ENCODE measurements around the gene PPP1R1A.
A peak's percentile ranks its signal among the peaks of the same experiment; 100 is the strongest.

The PPP1R1A gene

DNA sequence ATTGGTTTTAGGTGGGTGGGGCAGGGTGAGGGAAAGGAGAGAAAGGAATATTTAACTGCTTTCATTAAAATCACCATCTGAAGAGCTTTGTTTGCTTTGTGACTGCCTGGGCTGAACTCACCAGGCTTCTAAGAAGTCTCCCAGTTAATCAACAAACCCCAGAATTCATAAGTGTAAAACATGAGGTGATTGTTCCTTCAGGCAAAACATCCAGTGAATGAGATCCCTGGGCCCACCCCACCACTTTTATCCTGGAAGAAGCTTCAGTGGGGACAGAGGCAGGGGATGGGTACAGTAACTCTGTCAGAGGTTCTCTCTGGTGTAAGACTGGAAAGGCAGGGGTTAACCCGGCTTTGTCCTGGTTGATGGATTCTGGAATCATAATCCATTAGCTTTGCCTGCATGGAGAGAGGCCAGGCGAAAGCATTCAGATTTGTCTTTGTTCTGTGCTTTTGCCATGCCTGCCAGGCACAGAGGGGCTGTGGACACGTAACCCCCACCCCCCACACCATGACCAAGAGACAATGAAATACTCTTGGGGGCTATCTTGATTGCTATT is 22.4 kb downstream of the PPP1R1A start:
- no peaks in the 10 kb centered on the region for H3K27me3 Mint-ChIP-seq
- no peak for ATAC-seq
- no peaks in the 10 kb centered on the region for H3K9me3 Mint-ChIP-seq

DNA sequence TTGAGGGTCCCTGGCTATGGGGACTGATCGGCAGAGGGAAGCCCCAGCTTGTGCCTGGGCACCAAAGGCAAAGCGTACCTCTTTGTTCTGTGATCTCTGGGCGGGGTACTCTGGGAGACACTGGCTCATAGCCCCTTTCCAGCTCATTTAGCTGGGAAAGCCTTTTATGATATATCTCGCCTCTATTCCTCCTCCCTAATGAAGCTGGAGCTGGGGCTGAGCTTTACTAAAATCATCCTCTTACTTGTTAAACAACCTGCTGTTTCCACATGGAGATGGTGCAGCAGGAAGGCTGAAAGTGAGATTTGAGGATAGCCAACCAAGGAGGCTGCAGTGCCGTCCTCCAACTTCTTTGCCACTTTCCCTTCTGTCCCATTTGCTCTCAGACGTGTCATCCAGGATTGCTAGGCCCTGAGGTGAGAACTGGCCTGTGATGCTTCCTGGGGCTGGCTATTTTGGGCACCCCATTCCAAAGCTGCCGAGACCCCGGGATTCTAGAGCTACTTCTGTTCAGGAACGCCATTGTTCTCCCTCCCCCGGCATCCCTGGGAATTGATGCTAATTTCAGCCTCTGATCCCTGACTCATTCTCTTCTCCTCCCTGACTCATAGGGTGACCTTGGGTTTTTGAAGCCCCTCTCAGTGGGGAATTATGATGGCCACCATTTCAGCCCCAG is 23.0 kb downstream of the PPP1R1A start:
- H3K27ac Mint-ChIP-seq, result peak overlapping the region in 1 of 2 donors; percentile 69
- no peaks in the 10 kb centered on the region for H3K27me3 Mint-ChIP-seq
- H3K4me3 Mint-ChIP-seq, result no peak overlapping the region
- DNase-seq, result no peak
- peaks cover 21% of the 10 kb centered on the region for H3K4me1 Mint-ChIP-seq
- H3K9me3 Mint-ChIP-seq, result no peaks in the 10 kb centered on the region
- ATAC-seq, result no peak

More for the DNA sequence above, 22.4 kb downstream of the PPP1R1A start:
- no peak for DNase-seq
- H3K4me1 Mint-ChIP-seq, result peaks cover 15% of the 10 kb centered on the region
- no peak overlapping the region for H3K4me3 Mint-ChIP-seq
- H3K27ac Mint-ChIP-seq, result peak overlapping the region in 1 of 2 donors; percentile 69

DNA sequence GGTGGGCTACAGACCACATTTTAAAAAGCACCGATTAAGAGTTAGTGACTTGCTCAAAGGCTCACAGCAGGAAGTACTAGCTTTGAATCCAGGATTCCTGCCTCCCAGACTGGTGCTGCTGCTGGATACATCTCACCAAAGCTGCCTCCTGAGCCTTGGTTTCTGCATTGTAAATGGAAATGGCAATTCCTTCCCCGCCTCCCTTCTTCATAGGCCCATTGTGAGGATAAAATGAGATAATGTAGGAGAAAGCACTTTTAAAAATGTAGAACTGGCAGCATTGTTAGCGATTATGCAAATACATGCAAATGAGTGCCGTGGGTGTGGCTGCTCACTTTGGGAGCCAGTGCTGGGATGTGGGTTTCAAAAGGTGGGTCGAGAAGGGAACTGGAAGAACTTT is 23.7 kb downstream of the PPP1R1A start:
- no peaks in the 10 kb centered on the region for H3K9me3 Mint-ChIP-seq
- no peak overlapping the region for H3K4me3 Mint-ChIP-seq
- no peak for DNase-seq
- H3K27me3 Mint-ChIP-seq, result no peaks in the 10 kb centered on the region
- H3K4me1 Mint-ChIP-seq, result peaks cover 28% of the 10 kb centered on the region
- no peak overlapping the region for H3K27ac Mint-ChIP-seq
- ATAC-seq, result no peak

DNA sequence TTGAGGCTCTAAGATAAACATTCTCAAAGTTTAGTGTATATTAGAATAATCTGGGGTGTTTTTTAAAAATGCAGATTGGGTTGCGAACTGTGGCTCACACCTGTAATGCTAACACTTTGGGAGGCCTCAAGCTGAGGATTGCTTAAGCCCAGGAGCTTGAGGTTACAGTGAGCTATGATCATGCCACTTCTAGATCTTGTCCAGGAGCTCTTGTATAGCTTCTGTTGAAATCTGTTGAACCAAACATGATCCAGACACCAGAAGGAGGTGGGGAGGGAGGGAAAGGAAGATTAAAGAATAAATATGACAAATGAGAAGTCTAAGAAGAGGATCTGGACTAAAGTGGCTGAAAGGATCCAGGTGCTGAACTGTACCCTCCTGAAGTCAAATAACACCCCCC is 24.7 kb downstream of the PPP1R1A start:
- Mint-ChIP-seq H3K4me3 (no peak overlapping the region), H3K27me3 (no peaks in the 10 kb centered on the region), H3K4me1 (peaks cover 33% of the 10 kb centered on the region), H3K9me3 (no peaks in the 10 kb centered on the region), H3K27ac (no peak overlapping the region)
- ATAC-seq (no peak), DNase-seq (no peak)

DNA sequence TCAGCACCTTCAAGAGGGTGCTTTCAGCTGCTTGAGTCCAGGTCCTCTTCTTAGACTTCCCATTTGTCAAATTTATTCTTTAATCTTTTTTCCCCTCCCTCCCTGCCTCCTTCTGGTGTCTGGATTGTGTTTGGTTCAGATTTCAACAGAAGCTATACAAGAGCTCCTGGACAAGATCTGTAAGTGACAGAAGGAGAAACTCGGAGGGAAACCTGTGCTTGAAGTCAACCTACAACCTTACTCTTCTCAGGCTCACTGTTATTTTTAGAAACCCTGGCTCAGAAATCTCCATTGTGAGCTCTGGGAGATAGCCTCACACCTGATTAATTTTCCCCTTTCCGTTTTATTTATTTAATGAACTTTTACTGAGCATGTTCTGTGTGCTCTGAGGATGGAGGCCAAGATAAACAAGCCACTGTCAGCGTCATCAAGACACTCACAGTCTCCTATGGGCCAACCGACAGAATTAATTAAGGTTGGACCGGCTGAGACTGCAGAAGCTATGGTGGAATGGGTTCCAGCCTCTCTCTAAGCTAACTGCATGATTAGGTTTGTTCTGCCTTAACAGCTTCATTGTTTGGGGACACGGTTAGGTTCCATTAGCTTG is 25.6 kb downstream of the PPP1R1A start:
- ATAC-seq, result no peak
- no peak overlapping the region for H3K4me3 Mint-ChIP-seq
- H3K27me3 Mint-ChIP-seq, result no peaks in the 10 kb centered on the region
- no peak overlapping the region for H3K27ac Mint-ChIP-seq
- H3K9me3 Mint-ChIP-seq, result no peaks in the 10 kb centered on the region
- H3K4me1 Mint-ChIP-seq, result peaks cover 33% of the 10 kb centered on the region
- no peak for DNase-seq

DNA sequence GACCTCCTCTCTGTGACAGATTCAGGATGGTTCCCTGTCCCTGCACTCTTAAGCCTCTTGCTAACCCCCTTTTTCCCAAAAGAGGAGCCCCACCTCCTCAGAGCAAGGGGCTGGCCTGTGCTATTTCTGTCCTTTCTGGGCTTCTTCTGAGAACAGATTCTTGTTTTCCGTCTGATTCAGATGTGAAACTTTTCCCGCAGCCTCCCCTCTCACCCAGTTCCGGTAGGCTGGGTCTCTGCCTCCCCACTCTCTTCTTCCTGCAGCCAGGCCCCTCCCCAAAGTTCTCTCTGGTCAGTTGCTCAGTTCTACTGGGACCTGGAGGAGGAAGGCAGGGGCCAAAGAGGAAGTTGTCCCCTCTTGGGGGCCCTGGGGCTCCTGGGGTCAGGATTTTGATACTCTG is 27.3 kb downstream of the PPP1R1A start:
- DNase-seq, result no peak
- Mint-ChIP-seq H3K27ac (peak overlapping the region; percentile 88 to 96), H3K4me3 (peak overlapping the region; percentile 76 to 88), H3K4me1 (peaks cover 33% of the 10 kb centered on the region), H3K9me3 (no peaks in the 10 kb centered on the region), H3K27me3 (no peaks in the 10 kb centered on the region)
- no peak for ATAC-seq

DNA sequence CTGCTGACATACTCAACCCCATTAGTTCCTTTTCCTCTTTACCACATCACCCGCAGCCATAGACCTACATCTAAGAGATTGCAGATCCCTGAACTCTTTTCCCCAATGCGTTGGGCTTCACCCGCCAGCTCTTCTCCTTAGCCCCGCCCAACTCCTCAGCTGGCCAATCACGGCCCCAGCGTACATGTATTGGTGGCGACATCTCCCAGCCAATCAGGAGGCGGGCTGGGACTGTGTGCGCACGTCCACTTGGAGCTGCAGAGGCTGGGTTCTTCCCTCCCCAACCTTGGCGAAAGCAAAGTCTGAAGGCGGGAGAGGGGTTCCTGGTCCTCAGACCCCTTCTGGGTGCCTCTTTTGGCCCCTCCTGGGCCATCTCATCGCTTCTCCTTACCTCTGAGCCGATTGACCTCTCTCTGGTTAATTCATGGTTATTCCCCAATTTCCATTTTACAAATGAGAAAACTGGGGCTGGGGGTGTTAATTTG is 28.0 kb downstream of the PPP1R1A start:
- no peaks in the 10 kb centered on the region for H3K27me3 Mint-ChIP-seq
- peak; percentile 100 for ATAC-seq
- DNase-seq, result peak; percentile 77 to 89
- H3K9me3 Mint-ChIP-seq, result no peaks in the 10 kb centered on the region
- H3K27ac Mint-ChIP-seq, result peak overlapping the region; percentile 88 to 96
- H3K4me1 Mint-ChIP-seq, result peaks cover 33% of the 10 kb centered on the region
- peak overlapping the region; percentile 76 to 88 for H3K4me3 Mint-ChIP-seq

DNA sequence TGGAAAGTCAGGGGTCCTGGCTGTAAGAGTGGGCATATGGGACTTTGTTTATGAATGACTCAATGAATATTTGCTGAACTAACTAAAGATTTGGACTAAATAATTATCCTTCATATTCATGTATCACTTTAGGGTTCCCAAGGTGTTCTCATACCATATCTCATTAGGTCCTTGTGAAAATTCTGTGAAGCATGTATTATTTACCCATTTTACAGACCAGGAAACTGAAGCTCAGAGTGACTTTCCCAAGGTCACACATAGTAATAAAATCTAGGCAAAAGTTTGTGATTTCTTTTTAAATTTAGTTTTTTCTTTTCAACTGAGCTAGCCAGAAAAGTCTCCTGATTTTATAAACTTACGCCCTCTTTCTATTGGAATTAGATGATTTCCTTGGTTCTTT is 29.7 kb downstream of the PPP1R1A start:
- H3K27ac Mint-ChIP-seq, result no peak overlapping the region
- ATAC-seq (no peak), DNase-seq (no peak)
- H3K27me3 Mint-ChIP-seq, result no peaks in the 10 kb centered on the region
- no peaks in the 10 kb centered on the region for H3K9me3 Mint-ChIP-seq
- peaks cover 33% of the 10 kb centered on the region for H3K4me1 Mint-ChIP-seq
- H3K4me3 Mint-ChIP-seq, result no peak overlapping the region

DNA sequence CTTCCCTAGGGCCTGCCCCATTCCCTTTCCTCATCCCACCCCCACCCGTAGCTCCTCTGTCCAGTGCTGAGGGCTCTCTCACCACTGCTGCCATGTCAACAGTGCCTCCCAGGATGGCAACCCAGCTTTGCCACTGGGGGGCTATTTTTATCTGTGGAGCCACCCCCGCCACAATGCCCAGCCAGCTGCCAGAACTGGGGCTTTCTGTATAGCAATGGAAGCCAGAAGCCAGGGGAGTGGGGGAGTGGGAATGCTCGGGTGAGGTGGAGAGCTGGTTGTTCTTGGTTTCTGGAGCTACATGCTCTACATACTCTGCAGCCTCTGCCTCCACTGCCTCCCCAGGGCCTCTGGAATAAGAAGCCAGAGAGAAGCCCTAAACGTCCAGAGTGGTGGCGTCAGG is 30.1 kb downstream of the PPP1R1A start:
- Mint-ChIP-seq H3K4me1 (peaks cover 33% of the 10 kb centered on the region), H3K27ac (no peak overlapping the region), H3K4me3 (no peak overlapping the region), H3K27me3 (no peaks in the 10 kb centered on the region), H3K9me3 (no peaks in the 10 kb centered on the region)
- DNase-seq, result no peak
- ATAC-seq, result no peak

DNA sequence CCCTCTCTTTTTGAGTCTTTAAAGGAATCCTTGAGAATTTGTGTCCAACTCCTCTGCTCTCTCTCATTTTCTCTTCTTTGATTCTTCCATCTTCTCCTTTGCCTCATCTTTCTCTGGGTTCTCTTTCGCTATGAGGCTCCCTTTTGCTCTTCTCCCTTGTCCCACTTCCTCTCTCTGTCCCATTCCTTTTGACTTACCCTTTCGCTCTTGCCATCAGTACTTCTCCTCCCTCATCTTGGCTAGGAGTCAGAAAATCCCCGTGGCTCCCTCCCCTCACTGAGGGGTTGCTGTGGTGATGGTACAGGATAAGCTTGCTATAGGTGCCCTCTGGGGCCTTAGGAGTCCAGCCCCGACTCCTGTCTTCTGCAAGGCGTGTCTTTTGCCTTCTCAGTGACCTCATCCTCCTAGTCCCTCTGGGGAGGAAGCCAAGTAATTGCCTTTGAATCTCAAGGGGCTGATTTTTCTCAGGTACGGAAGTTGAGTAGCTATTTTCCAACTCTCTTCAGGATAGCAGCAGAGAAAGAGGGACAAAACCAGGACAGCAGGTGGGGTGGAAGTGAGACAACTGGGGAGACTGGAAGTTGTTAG is 32.7 kb downstream of the PPP1R1A start:
- H3K27ac Mint-ChIP-seq, result no peak overlapping the region
- DNase-seq, result no peak
- no peak for ATAC-seq
- H3K4me3 Mint-ChIP-seq, result no peak overlapping the region
- H3K4me1 Mint-ChIP-seq, result peaks cover 25% of the 10 kb centered on the region
- no peaks in the 10 kb centered on the region for H3K9me3 Mint-ChIP-seq
- H3K27me3 Mint-ChIP-seq, result peaks cover 6% of the 10 kb centered on the region

DNA sequence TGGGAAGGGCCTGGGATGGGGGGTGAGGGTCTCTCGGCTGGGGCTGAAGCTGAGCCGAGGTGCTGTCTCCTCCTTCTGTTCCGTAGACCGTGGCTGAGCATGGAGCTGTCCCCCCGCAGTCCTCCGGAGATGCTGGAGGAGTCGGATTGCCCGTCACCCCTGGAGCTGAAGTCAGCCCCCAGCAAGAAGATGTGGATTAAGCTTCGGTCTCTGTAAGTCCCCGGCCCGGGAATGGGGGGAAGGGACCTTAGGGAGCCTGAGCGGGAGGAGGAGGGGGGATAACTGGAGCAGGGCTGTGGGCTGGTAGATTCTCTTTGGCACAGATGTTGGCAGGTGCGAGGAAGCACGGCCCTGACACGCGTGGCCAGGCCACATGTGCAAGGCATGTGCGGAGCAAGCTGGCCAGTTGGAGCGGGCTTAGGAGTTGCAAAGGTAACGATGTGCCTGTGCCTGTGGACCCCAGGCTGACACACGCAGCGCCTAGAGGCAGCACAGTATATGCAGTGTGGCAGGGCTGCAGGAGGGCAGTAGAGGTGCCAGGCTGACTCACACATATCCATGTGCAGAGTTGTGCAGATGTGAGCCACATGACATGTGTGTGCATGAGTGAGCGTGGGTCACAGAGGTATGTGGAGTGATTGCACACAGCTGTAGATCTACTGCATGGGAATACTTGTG is 38.5 kb downstream of the PPP1R1A start:
- Mint-ChIP-seq H3K4me1 (peaks cover 56% of the 10 kb centered on the region), H3K4me3 (peak overlapping the region; percentile 84 to 90), H3K27me3 (peaks cover 22% of the 10 kb centered on the region), H3K27ac (peak overlapping the region in 1 of 2 donors; percentile 79), H3K9me3 (no peaks in the 10 kb centered on the region)
- ATAC-seq (peak; percentile 82), DNase-seq (peak; percentile 36 to 42)

DNA sequence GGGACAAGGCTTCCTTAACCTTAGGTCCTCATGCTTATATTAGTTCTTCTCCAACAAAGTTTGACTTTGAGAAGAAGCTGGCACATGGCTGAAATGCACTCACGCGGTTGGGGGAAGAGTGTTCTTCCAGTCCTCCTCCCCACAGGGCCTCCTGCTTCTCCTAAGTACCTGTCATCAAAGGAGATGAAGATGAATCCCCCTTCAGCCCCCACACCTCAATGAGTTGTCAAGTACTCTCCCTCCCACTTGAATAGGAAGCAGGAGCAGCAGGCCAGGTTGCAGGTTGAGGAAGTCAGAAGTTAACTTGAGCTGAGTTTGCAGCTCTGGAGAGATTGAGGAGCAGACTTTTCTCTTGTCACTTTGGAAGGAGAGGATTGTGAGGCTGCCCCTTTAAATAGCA is 41.9 kb downstream of the PPP1R1A start:
- DNase-seq (no peak), ATAC-seq (no peak)
- Mint-ChIP-seq H3K4me3 (no peak overlapping the region), H3K27ac (no peak overlapping the region), H3K4me1 (peaks cover 54% of the 10 kb centered on the region), H3K9me3 (no peaks in the 10 kb centered on the region), H3K27me3 (peaks cover 22% of the 10 kb centered on the region)

DNA sequence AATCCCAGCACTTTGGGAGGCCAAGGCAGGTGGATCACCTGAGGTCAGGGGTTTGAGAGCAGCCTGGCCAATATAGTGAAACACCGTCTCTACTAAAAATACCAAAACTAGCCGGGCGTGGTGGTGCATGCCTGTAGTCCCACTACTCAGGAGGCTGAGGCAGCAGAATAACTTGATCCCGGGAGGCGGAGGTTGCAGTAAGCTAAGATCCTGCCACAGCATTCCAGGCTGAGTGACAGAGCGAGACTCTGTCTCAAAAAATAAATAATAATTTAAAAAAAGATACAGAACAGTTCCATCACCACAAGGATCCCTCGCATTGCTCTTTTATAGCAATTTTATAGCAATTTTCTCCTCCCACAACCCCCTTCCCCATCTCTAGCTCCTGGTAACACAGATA is 43.7 kb downstream of the PPP1R1A start:
- Mint-ChIP-seq H3K27ac (peak overlapping the region in 1 of 2 donors; percentile 10), H3K9me3 (no peaks in the 10 kb centered on the region), H3K27me3 (peaks cover 6% of the 10 kb centered on the region), H3K4me1 (peaks cover 36% of the 10 kb centered on the region), H3K4me3 (no peak overlapping the region)
- ATAC-seq (no peak), DNase-seq (no peak)

DNA sequence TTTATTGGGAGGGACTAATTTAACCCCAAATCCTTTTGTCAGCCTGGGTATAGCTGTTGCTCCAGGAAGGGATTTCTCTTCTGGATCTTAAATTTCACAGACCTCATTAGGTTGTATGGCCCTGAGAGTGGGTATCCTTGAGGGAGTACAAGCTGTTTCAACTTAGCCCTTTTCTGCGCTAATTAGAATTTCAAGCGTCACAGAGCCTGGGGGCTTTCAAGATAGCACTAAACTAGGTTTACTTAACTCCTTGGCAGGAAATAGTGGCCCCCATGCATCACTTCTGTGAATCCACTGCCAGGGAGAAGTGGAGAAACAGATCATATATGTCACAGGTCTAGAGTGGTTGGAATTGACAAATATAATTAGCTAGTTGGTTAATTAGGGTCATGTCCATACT is 44.9 kb downstream of the PPP1R1A start:
- peaks cover 24% of the 10 kb centered on the region for H3K4me1 Mint-ChIP-seq

DNA sequence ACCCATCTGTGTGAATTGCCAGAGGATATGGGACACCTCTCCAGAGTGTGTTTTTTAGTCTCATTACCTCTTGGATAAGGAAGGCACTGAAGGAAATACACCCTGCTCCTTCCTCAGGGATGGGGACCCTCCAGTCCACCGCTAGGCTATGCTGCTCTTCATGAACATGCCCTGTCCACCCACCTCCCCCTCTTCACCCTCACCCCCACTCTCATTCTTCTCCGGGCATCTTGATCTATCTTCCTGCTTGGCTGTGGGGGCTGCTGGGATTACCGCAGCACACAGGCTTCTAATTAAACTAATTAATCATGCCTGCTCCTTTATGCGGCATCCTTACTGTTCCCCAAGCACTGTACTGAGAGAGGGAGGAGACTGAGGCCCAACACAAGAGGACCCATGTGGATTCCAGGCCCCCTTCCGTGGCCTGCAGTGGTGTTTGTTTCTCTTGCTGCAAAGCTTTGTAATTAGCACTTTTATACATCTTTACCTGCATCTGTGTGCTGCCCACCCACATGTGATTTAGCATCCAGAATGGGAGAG is 46.6 kb downstream of the PPP1R1A start:
- Mint-ChIP-seq H3K4me3 (no peak overlapping the region), H3K4me1 (peaks cover 7% of the 10 kb centered on the region), H3K27me3 (no peaks in the 10 kb centered on the region), H3K27ac (peak overlapping the region in 1 of 2 donors; percentile 28), H3K9me3 (no peaks in the 10 kb centered on the region)
- DNase-seq, result no peak
- no peak for ATAC-seq

More for the DNA sequence above, 44.9 kb downstream of the PPP1R1A start:
- no peaks in the 10 kb centered on the region for H3K9me3 Mint-ChIP-seq
- no peaks in the 10 kb centered on the region for H3K27me3 Mint-ChIP-seq
- DNase-seq, result no peak
- no peak for ATAC-seq
- H3K27ac Mint-ChIP-seq, result peak overlapping the region in 1 of 2 donors; percentile 84
- no peak overlapping the region for H3K4me3 Mint-ChIP-seq

Measured in stimulated activated naive CD8-positive, alpha-beta T cell treated with anti-CD3 and anti-CD28 coated beads, Interleukin-15, amount 100 ng/mL, for 72 hours (primary cell).